Measurements from ENCODE around the gene C10orf105.

The C10orf105 gene

GRCh38 chr10:71679425-71679824, 40.2 kb downstream of the C10orf105 start:
- Histone ChIP-seq H3K9ac (ENCODE audit: low read length) (no peak overlapping the region), H3K4me3 (ENCODE audit: low read length) (no peak overlapping the region), H3K36me3 (ENCODE audit: control insufficient read depth, insufficient read depth, low read length, severe bottlenecking) (no peaks in the 10 kb centered on the region), H3K9me3 (ENCODE audit: control insufficient read depth, low read length) (no peaks in the 10 kb centered on the region), H3K27me3 (replicated peaks; ENCODE audit: control insufficient read depth, insufficient read depth, low read length) (peaks cover 67% of the 10 kb centered on the region), H3K4me1 (ENCODE audit: control insufficient read depth, insufficient read depth, low read length) (no peaks in the 10 kb centered on the region)
- no peak for DNase-seq (ENCODE audit: low read depth)

- Histone ChIP-seq H3K9ac (ENCODE audit: low read length) (no peak overlapping the region), H3K4me3 (ENCODE audit: low read length) (no peak overlapping the region), H3K9me3 (ENCODE audit: control insufficient read depth, low read length) (no peaks in the 10 kb centered on the region), H3K4me1 (ENCODE audit: control insufficient read depth, insufficient read depth, low read length) (no peaks in the 10 kb centered on the region), H3K27me3 (replicated peaks; ENCODE audit: control insufficient read depth, insufficient read depth, low read length) (peaks cover 64% of the 10 kb centered on the region), H3K36me3 (ENCODE audit: control insufficient read depth, insufficient read depth, low read length, severe bottlenecking) (no peaks in the 10 kb centered on the region)
- DNase-seq (ENCODE audit: low read depth) = no peak
Measured at GRCh38 chr10:71678057-71678805, 41.3 kb downstream of the C10orf105 start.

- DNase-seq (ENCODE audit: low read depth) = no peak
- Histone ChIP-seq H3K9ac (ENCODE audit: low read length) (no peak overlapping the region), H3K4me1 (ENCODE audit: control insufficient read depth, insufficient read depth, low read length) (no peaks in the 10 kb centered on the region), H3K36me3 (ENCODE audit: control insufficient read depth, insufficient read depth, low read length, severe bottlenecking) (no peaks in the 10 kb centered on the region), H3K4me3 (ENCODE audit: low read length) (no peak overlapping the region), H3K27me3 (replicated peaks; ENCODE audit: control insufficient read depth, insufficient read depth, low read length) (peaks cover 59% of the 10 kb centered on the region), H3K9me3 (ENCODE audit: control insufficient read depth, low read length) (no peaks in the 10 kb centered on the region)
Measured at GRCh38 chr10:71677261-71677660, 42.3 kb downstream of the C10orf105 start.

GRCh38 chr10:71675295-71675970, 44.1 kb downstream of the C10orf105 start:
- DNase-seq (ENCODE audit: low read depth) = no peak
- no peaks in the 10 kb centered on the region for H3K9me3 ChIP-seq (ENCODE audit: control insufficient read depth, low read length)
- no peak overlapping the region for H3K4me3 ChIP-seq (ENCODE audit: low read length)
- no peaks in the 10 kb centered on the region for H3K4me1 ChIP-seq (ENCODE audit: control insufficient read depth, insufficient read depth, low read length)
- peaks cover 46% of the 10 kb centered on the region for H3K27me3 ChIP-seq (replicated peaks; ENCODE audit: control insufficient read depth, insufficient read depth, low read length)
- H3K36me3 ChIP-seq (ENCODE audit: control insufficient read depth, insufficient read depth, low read length, severe bottlenecking) = no peaks in the 10 kb centered on the region
- no peak overlapping the region for H3K9ac ChIP-seq (ENCODE audit: low read length)

- Histone ChIP-seq H3K9me3 (ENCODE audit: control insufficient read depth, low read length) (no peaks in the 10 kb centered on the region), H3K9ac (ENCODE audit: low read length) (no peak overlapping the region), H3K36me3 (ENCODE audit: control insufficient read depth, insufficient read depth, low read length, severe bottlenecking) (no peaks in the 10 kb centered on the region), H3K4me1 (ENCODE audit: control insufficient read depth, insufficient read depth, low read length) (no peaks in the 10 kb centered on the region), H3K4me3 (ENCODE audit: low read length) (no peak overlapping the region), H3K27me3 (replicated peaks; ENCODE audit: control insufficient read depth, insufficient read depth, low read length) (peaks cover 29% of the 10 kb centered on the region)
- no peak for DNase-seq (ENCODE audit: low read depth)
Measured at GRCh38 chr10:71671994-71672946, 47.3 kb downstream of the C10orf105 start.

GRCh38 chr10:71667387-71667752, 52.2 kb downstream of the C10orf105 start:
- no peak for DNase-seq (ENCODE audit: low read depth)
- H3K4me1 ChIP-seq (ENCODE audit: control insufficient read depth, insufficient read depth, low read length) = no peaks in the 10 kb centered on the region
- H3K36me3 ChIP-seq (ENCODE audit: control insufficient read depth, insufficient read depth, low read length, severe bottlenecking) = no peaks in the 10 kb centered on the region
- no peak overlapping the region for H3K9ac ChIP-seq (ENCODE audit: low read length)
- H3K9me3 ChIP-seq (ENCODE audit: control insufficient read depth, low read length) = no peaks in the 10 kb centered on the region
- H3K27me3 ChIP-seq (replicated peaks; ENCODE audit: control insufficient read depth, insufficient read depth, low read length) = peaks cover 19% of the 10 kb centered on the region
- no peak overlapping the region for H3K4me3 ChIP-seq (ENCODE audit: low read length)

GRCh38 chr10:71666639-71667386, 52.8 kb downstream of the C10orf105 start:
- Histone ChIP-seq H3K4me1 (ENCODE audit: control insufficient read depth, insufficient read depth, low read length) (no peaks in the 10 kb centered on the region), H3K27me3 (replicated peaks; ENCODE audit: control insufficient read depth, insufficient read depth, low read length) (peaks cover 24% of the 10 kb centered on the region), H3K36me3 (ENCODE audit: control insufficient read depth, insufficient read depth, low read length, severe bottlenecking) (no peaks in the 10 kb centered on the region), H3K9ac (ENCODE audit: low read length) (no peak overlapping the region), H3K4me3 (ENCODE audit: low read length) (no peak overlapping the region), H3K9me3 (ENCODE audit: control insufficient read depth, low read length) (no peaks in the 10 kb centered on the region)
- no peak for DNase-seq (ENCODE audit: low read depth)

GRCh38 chr10:71665456-71665855, 54.1 kb downstream of the C10orf105 start:
- H3K9ac ChIP-seq (ENCODE audit: low read length) = no peak overlapping the region
- H3K27me3 ChIP-seq (replicated peaks; ENCODE audit: control insufficient read depth, insufficient read depth, low read length) = peaks cover 34% of the 10 kb centered on the region
- DNase-seq (ENCODE audit: low read depth) = no peak
- H3K9me3 ChIP-seq (ENCODE audit: control insufficient read depth, low read length) = peaks cover 1% of the 10 kb centered on the region
- no peaks in the 10 kb centered on the region for H3K4me1 ChIP-seq (ENCODE audit: control insufficient read depth, insufficient read depth, low read length)
- H3K36me3 ChIP-seq (ENCODE audit: control insufficient read depth, insufficient read depth, low read length, severe bottlenecking) = no peaks in the 10 kb centered on the region
- H3K4me3 ChIP-seq (ENCODE audit: low read length) = no peak overlapping the region

GRCh38 chr10:71664585-71664984, 55.0 kb downstream of the C10orf105 start:
- Histone ChIP-seq H3K4me1 (ENCODE audit: control insufficient read depth, insufficient read depth, low read length) (no peaks in the 10 kb centered on the region), H3K36me3 (ENCODE audit: control insufficient read depth, insufficient read depth, low read length, severe bottlenecking) (no peaks in the 10 kb centered on the region), H3K9ac (ENCODE audit: low read length) (no peak overlapping the region), H3K4me3 (ENCODE audit: low read length) (no peak overlapping the region), H3K27me3 (replicated peaks; ENCODE audit: control insufficient read depth, insufficient read depth, low read length) (peaks cover 37% of the 10 kb centered on the region), H3K9me3 (ENCODE audit: control insufficient read depth, low read length) (peaks cover 5% of the 10 kb centered on the region)
- DNase-seq (ENCODE audit: low read depth) = no peak

GRCh38 chr10:71663311-71663710, 56.3 kb downstream of the C10orf105 start:
- Histone ChIP-seq H3K27me3 (replicated peaks; ENCODE audit: control insufficient read depth, insufficient read depth, low read length) (peaks cover 32% of the 10 kb centered on the region), H3K36me3 (ENCODE audit: control insufficient read depth, insufficient read depth, low read length, severe bottlenecking) (no peaks in the 10 kb centered on the region), H3K9me3 (ENCODE audit: control insufficient read depth, low read length) (peaks cover 5% of the 10 kb centered on the region), H3K9ac (ENCODE audit: low read length) (no peak overlapping the region), H3K4me3 (ENCODE audit: low read length) (no peak overlapping the region), H3K4me1 (ENCODE audit: control insufficient read depth, insufficient read depth, low read length) (no peaks in the 10 kb centered on the region)
- no peak for DNase-seq (ENCODE audit: low read depth)
